H9 (cell line): ENCODE data around the gene LRP2. TPM values are rescaled to one million over a fixed set of nuclear protein-coding genes. Genes with fewer than 3 reads are reported as not detected.

Experiments
- DNase-seq: peaks from one replicate; pipeline ENCODE4 v3.0.0-alpha.2; 2017
- H2AFZ ChIP-seq: one replicate; pipeline ENCODE4 v1.6.1; 2013; ENCODE audit warnings: mild to moderate bottlenecking, low read length, control low read depth, moderate library complexity
- H2AK5ac ChIP-seq: 2 replicates; pipeline ENCODE4 v1.6.1; 2013; ENCODE audit warnings: low read length, control low read depth, mixed read lengths; ENCODE audit not compliant: insufficient read length
- H2BK120ac ChIP-seq: one replicate; pipeline ENCODE4 v1.6.1; 2013; ENCODE audit warnings: low read depth, mild to moderate bottlenecking, low read length, control low read depth, inconsistent platforms; ENCODE audit not compliant: poor library complexity, severe bottlenecking
- H2BK12ac ChIP-seq: 2 replicates; pipeline ENCODE4 v1.6.1; 2013; ENCODE audit warnings: low read length, control low read depth, mixed read lengths, low read depth; ENCODE audit not compliant: insufficient read length
- H2BK15ac ChIP-seq: 2 replicates; pipeline ENCODE4 v1.6.1; 2013; ENCODE audit warnings: low read depth, low read length, control low read depth
- H2BK20ac ChIP-seq: one replicate; pipeline ENCODE4 v1.6.1; 2013; ENCODE audit warnings: low read depth, mild to moderate bottlenecking, low read length, control low read depth, inconsistent platforms; ENCODE audit not compliant: poor library complexity, severe bottlenecking
- H2BK5ac ChIP-seq: 2 replicates; pipeline ENCODE4 v1.6.1; 2013; ENCODE audit warnings: low read length, control low read depth, mixed read lengths; ENCODE audit not compliant: insufficient read length
- H3K14ac ChIP-seq: 2 replicates; pipeline ENCODE4 v1.6.1; 2013; ENCODE audit warnings: low read length, control low read depth; ENCODE audit not compliant: insufficient read depth
- H3K18ac ChIP-seq: 2 replicates; pipeline ENCODE4 v1.6.1; 2013; ENCODE audit warnings: low read depth, mild to moderate bottlenecking, mixed read lengths, low read length, control low read depth; ENCODE audit not compliant: insufficient read length
- H3K23ac ChIP-seq: 2 replicates; pipeline ENCODE4 v1.6.1; 2013; ENCODE audit warnings: low read length, control low read depth, mixed read lengths, low read depth; ENCODE audit not compliant: insufficient read length
- H3K23me2 ChIP-seq: 2 replicates; pipeline ENCODE4 v1.6.1; 2013; ENCODE audit warnings: low read depth, mild to moderate bottlenecking, mixed read lengths, low read length, control low read depth; ENCODE audit not compliant: insufficient read length, poor library complexity, severe bottlenecking
- H3K27ac ChIP-seq: 2 replicates; pipeline ENCODE4 v1.5.1; 2013; ENCODE audit warnings: low read length, control low read depth, mixed read lengths, low read depth; ENCODE audit not compliant: insufficient read length
- H3K27me3 ChIP-seq: 2 replicates; pipeline ENCODE4 v1.6.1; 2013; ENCODE audit warnings: low read length, control low read depth, inconsistent platforms; ENCODE audit not compliant: insufficient read depth
- H3K4ac ChIP-seq: 2 replicates; pipeline ENCODE4 v1.6.1; 2013; ENCODE audit warnings: low read depth, mild to moderate bottlenecking, control low read depth, inconsistent platforms, low read length, moderate library complexity
- H3K4me1 ChIP-seq: 2 replicates; pipeline ENCODE4 v1.6.1; 2013; ENCODE audit warnings: low read length, control low read depth, inconsistent platforms; ENCODE audit not compliant: insufficient read depth
- H3K4me2 ChIP-seq: 2 replicates; pipeline ENCODE4 v1.6.1; 2013; ENCODE audit warnings: low read length, control low read depth, mixed read lengths; ENCODE audit not compliant: insufficient read length, insufficient read depth
- H3K56ac ChIP-seq: 2 replicates; pipeline ENCODE4 v1.6.1; 2013; ENCODE audit warnings: low read depth, mild to moderate bottlenecking, mixed read lengths, low read length, control low read depth; ENCODE audit not compliant: insufficient read length
- H3K79me1 ChIP-seq: 2 replicates; pipeline ENCODE4 v1.6.1; 2013; ENCODE audit warnings: low read depth, mild to moderate bottlenecking, moderate library complexity, low read length, control low read depth, inconsistent platforms; ENCODE audit not compliant: insufficient read depth, poor library complexity, severe bottlenecking
- H3K79me2 ChIP-seq: 2 replicates; pipeline ENCODE4 v1.6.1; 2013; ENCODE audit warnings: low read length, control low read depth, inconsistent platforms; ENCODE audit not compliant: insufficient read depth
- H3K9ac ChIP-seq: 2 replicates; pipeline ENCODE4 v1.6.1; 2013; ENCODE audit warnings: low read length, control low read depth, mixed read lengths; ENCODE audit not compliant: insufficient read length; ENCODE audit errors: extremely low read depth
- H3K9me3 ChIP-seq: one replicate; pipeline ENCODE4 v1.6.1; 2013; ENCODE audit warnings: low read depth, low read length, inconsistent platforms; ENCODE audit not compliant: control insufficient read depth
- H3T11ph ChIP-seq: one replicate; pipeline ENCODE4 v1.6.1; 2013; ENCODE audit warnings: mild to moderate bottlenecking, low read length, control low read depth, inconsistent platforms
- H4K20me1 ChIP-seq: one replicate; pipeline ENCODE4 v1.6.1; 2013; ENCODE audit not compliant: control insufficient read depth, insufficient read length, insufficient read depth
- H4K5ac ChIP-seq: 2 replicates; pipeline ENCODE4 v1.6.1; 2013; ENCODE audit warnings: low read depth, mild to moderate bottlenecking, mixed read lengths, low read length, control low read depth; ENCODE audit not compliant: insufficient read length
- H4K8ac ChIP-seq: replicated peaks from 2 replicates; pipeline ENCODE4 v1.6.1; 2013; ENCODE audit warnings: low read length, control low read depth, mixed read lengths, low read depth; ENCODE audit not compliant: insufficient read length
- H4K91ac ChIP-seq: 2 replicates; pipeline ENCODE4 v1.6.1; 2013; ENCODE audit warnings: low read depth, mild to moderate bottlenecking, moderate library complexity, mixed read lengths, low read length, control low read depth; ENCODE audit not compliant: insufficient read length
- H3K27ac Mint-ChIP-seq, 3 experiments: 2 replicates in 2 of 3; 3 replicates in 1 of 3; pipeline ENCODE4 v1.8.0; 2020 to 2021; ENCODE audit warnings: mixed read lengths in 3 of 3, mild to moderate bottlenecking in 1 of 3, moderate library complexity in 1 of 3
- H3K27me3 Mint-ChIP-seq: 2 replicates; pipeline ENCODE4 v1.8.0; 2021; ENCODE audit warnings: low read depth, mild to moderate bottlenecking, moderate library complexity, mixed read lengths
- H3K36me3 Mint-ChIP-seq, 3 experiments: 2 replicates in 2 of 3; 3 replicates in 1 of 3; pipeline ENCODE4 v1.8.0; 2020 to 2021; ENCODE audit warnings: low read depth in 3 of 3, mixed read lengths in 3 of 3; ENCODE audit not compliant: insufficient read depth in 1 of 3
- H3K4me1 Mint-ChIP-seq, 2 experiments: 2 replicates each; pipeline ENCODE4 v1.8.0; 2020; ENCODE audit warnings: mixed read lengths in 2 of 2
- H3K4me3 Mint-ChIP-seq, 2 experiments: 2 replicates in 1 of 2; 3 replicates in 1 of 2; pipeline ENCODE4 v1.8.0; 2020 to 2021; ENCODE audit warnings: mild to moderate bottlenecking in 2 of 2, mixed read lengths in 2 of 2, moderate library complexity in 1 of 2
- H3K9me3 Mint-ChIP-seq, 2 experiments: 2 replicates in 1 of 2; 3 replicates in 1 of 2; pipeline ENCODE4 v1.8.0; 2020; ENCODE audit warnings: mild to moderate bottlenecking in 2 of 2, mixed read lengths in 2 of 2, moderate library complexity in 1 of 2
- WGBS: extraction: QIAGEN DNeasy Blood & Tissue Kit; methylation state at CpG from one replicate; pipeline ENCODE4 v1.1.7; 2013; ENCODE audit warnings: missing lambda C conversion rate, low lambda C conversion rate, mixed read lengths; ENCODE audit not compliant: insufficient read length; ENCODE audit errors: extremely low coverage; 5-methylcytosine and 5-hydroxymethylcytosine counted together
- total RNA-seq: library from RNA; stranded (reverse); gene quantifications from 2 replicates; pipeline ENCODE4 v1.2.1, GENCODE V29; 2021
- TF ChIP-seq, protein P1 (sequence below): fragments of 200-600 bp; sonication (generic); conservative IDR thresholded peaks from 3 replicates; pipeline ENCODE4 v1.8.0; 2021; ENCODE audit warnings: antibody characterized with exemption, mild to moderate bottlenecking

Gene LRP2
- total RNA-seq, 1 experiment from 2014 or later: 1.4 TPM

- H2BK5ac ChIP-seq: no peak overlapping the region
- H3T11ph ChIP-seq: no peak overlapping the region
- no peak overlapping the region for H3K27ac ChIP-seq
- Mint-ChIP-seq H3K27me3 (no peaks in the 10 kb centered on the region), H3K4me3 (no peak overlapping the region), H3K36me3 (no peaks in the 10 kb centered on the region), H3K27ac (no peak overlapping the region), H3K4me1 (peaks cover 2 to 3% of the 10 kb centered on the region in 2 experiments; a peak in 3 of 4 replicates), H3K9me3 (no peaks in the 10 kb centered on the region)
- H2BK20ac ChIP-seq: no peak overlapping the region
- H4K20me1 ChIP-seq: no peaks in the 10 kb centered on the region
- no peak overlapping the region for H4K91ac ChIP-seq
- H3K4me1 ChIP-seq: no peaks in the 10 kb centered on the region
- no peak overlapping the region for H3K23ac ChIP-seq
- WGBS: no CpG with 5 or more reads among the region's 2 CpGs
- no peak overlapping the region for H3K14ac ChIP-seq
- no peak overlapping the region for H3K4ac ChIP-seq
- H3K9ac ChIP-seq: no peak overlapping the region
- no peak overlapping the region for H2BK120ac ChIP-seq
- H4K8ac ChIP-seq: no peak overlapping the region
- H3K56ac ChIP-seq: no peak overlapping the region
- H2BK15ac ChIP-seq: no peak overlapping the region
- no peak overlapping the region for H4K5ac ChIP-seq
- H2AFZ ChIP-seq: no peak overlapping the region
- TF ChIP-seq, protein P1, sequence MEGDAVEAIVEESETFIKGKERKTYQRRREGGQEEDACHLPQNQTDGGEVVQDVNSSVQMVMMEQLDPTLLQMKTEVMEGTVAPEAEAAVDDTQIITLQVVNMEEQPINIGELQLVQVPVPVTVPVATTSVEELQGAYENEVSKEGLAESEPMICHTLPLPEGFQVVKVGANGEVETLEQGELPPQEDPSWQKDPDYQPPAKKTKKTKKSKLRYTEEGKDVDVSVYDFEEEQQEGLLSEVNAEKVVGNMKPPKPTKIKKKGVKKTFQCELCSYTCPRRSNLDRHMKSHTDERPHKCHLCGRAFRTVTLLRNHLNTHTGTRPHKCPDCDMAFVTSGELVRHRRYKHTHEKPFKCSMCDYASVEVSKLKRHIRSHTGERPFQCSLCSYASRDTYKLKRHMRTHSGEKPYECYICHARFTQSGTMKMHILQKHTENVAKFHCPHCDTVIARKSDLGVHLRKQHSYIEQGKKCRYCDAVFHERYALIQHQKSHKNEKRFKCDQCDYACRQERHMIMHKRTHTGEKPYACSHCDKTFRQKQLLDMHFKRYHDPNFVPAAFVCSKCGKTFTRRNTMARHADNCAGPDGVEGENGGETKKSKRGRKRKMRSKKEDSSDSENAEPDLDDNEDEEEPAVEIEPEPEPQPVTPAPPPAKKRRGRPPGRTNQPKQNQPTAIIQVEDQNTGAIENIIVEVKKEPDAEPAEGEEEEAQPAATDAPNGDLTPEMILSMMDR: no peak
- no peak overlapping the region for H2AK5ac ChIP-seq
- H3K23me2 ChIP-seq: no peaks in the 10 kb centered on the region
- H3K4me2 ChIP-seq: no peak overlapping the region
- H3K79me2 ChIP-seq: no peaks in the 10 kb centered on the region
- DNase-seq: no peak
- no peaks in the 10 kb centered on the region for H3K9me3 ChIP-seq
- no peaks in the 10 kb centered on the region for H3K27me3 ChIP-seq
- H3K79me1 ChIP-seq: no peaks in the 10 kb centered on the region
- no peak overlapping the region for H3K18ac ChIP-seq
- no peak overlapping the region for H2BK12ac ChIP-seq
Observed at GRCh38 chr2:169160926-169161481, 201.3 kb downstream of the LRP2 start.
